Uterus (tissue), 2 donors: Measurements from ENCODE around the gene MIA3.
A peak's percentile ranks its signal among the peaks of the same experiment; 100 is the strongest.

Experiments used
- POLR2A ChIP-seq, 2 donors: fragments of 450-650 bp; IDR thresholded peaks; one replicate each; pipeline ENCODE4 v1.6.1; 2016; ENCODE audit warnings: antibody characterized with exemption in 2 of 2, mild to moderate bottlenecking in 1 of 2, moderate library complexity in 1 of 2
- TF ChIP-seq, protein P1 (sequence below), 4 experiments: fragments of 200-600 bp in 2 of 4; fragments of 450-650 bp in 2 of 4; sonication (generic) in 2 of 4; IDR thresholded peaks; one replicate each; pipeline ENCODE4 v1.5.1; 2016 to 2019; ENCODE audit warnings: antibody characterized with exemption in 4 of 4, mild to moderate bottlenecking in 2 of 4, moderate library complexity in 1 of 4

DNA sequence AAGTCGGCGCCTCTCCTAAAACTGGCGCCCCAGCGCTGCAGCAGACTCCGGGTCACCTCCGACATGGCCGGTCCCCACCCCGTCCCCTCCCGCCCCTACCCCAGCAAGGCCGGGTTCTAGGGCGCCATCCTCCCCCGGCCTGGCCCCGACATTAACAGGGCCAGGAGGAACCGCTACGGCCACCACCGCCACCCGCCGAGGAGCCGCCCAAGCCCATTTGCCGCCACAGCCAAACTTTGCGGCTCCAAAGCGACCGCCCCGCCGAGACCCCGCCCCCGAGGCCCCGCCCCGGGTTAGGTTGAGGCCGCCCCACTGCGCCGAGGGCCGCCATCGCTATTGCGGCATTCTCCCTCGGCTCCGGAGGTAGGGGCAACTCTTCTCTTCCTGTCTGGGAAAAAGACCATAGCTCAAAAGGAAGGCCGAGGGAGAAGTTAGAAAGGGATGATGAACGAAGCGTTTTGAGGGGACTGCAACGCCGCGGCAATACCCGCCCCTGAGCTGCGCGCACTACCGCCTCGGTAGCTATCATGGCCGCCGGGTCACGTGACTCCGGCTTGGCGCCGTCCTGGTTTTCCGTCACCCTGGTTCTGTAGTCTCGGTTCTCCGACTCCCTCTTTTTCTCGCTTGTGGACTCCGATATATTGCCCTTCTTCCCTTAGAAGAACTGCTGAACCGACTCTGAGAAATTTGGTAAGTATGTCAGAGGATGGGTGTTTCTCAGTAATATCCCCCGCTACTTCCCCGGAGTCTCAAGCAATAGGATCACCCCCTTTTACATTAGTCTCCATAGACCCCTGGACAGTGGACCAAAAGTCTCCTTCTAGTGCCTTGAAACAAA, 94.6 kb downstream of the MIA3 start, which contains the start of the genes AIDA and BROX:
- TF ChIP-seq, protein P1, sequence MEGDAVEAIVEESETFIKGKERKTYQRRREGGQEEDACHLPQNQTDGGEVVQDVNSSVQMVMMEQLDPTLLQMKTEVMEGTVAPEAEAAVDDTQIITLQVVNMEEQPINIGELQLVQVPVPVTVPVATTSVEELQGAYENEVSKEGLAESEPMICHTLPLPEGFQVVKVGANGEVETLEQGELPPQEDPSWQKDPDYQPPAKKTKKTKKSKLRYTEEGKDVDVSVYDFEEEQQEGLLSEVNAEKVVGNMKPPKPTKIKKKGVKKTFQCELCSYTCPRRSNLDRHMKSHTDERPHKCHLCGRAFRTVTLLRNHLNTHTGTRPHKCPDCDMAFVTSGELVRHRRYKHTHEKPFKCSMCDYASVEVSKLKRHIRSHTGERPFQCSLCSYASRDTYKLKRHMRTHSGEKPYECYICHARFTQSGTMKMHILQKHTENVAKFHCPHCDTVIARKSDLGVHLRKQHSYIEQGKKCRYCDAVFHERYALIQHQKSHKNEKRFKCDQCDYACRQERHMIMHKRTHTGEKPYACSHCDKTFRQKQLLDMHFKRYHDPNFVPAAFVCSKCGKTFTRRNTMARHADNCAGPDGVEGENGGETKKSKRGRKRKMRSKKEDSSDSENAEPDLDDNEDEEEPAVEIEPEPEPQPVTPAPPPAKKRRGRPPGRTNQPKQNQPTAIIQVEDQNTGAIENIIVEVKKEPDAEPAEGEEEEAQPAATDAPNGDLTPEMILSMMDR (IDR thresholded peaks at IDR 0.05): no peak
- TF ChIP-seq POLR2A (IDR thresholded peaks at IDR 0.05): peak; percentile 41 to 49
